Ascending aorta (tissue), 2 donors: ENCODE data around the gene ZBP1. TPM values are rescaled to one million over a fixed set of nuclear protein-coding genes. Genes with fewer than 3 reads are reported as not detected.

Source experiments
- DNase-seq, 2 donors: peaks; one replicate each; pipeline ENCODE4 v3.0.0-alpha.2; 2019; ENCODE audit warnings: low spot score in 2 of 2
- H3K27ac ChIP-seq, 2 donors: fragments of 200-600 bp; sonication (generic); one replicate each; pipeline ENCODE4 v1.5.1; 2016 to 2017; ENCODE audit warnings: mild to moderate bottlenecking in 1 of 2
- H3K27me3 ChIP-seq: fragments of 200-600 bp; sonication (generic); one replicate; pipeline ENCODE4 v1.5.1; 2017
- H3K36me3 ChIP-seq, 2 donors: fragments of 200-600 bp; sonication (generic); one replicate each; pipeline ENCODE4 v1.5.1; 2016
- H3K4me1 ChIP-seq, 2 donors: fragments of 200-600 bp; sonication (generic); one replicate each; pipeline ENCODE4 v1.5.1; 2016 to 2017; ENCODE audit warnings: mild to moderate bottlenecking in 1 of 2
- H3K4me3 ChIP-seq, 2 donors: fragments of 200-600 bp; sonication (generic); one replicate each; pipeline ENCODE4 v1.5.1; 2016 to 2017; ENCODE audit warnings: mild to moderate bottlenecking in 1 of 2
- H3K9me3 ChIP-seq, 2 donors: fragments of 200-600 bp; sonication (generic); one replicate each; pipeline ENCODE4 v1.5.1; 2016
- intact Hi-C: fragments of 100-400 bp; cut with DNase I; formaldehyde crosslinking; loops from one replicate; pipeline ENCODE4 v1.15.1; 2023
- total RNA-seq: library from RNA; depleted of rRNA; stranded (reverse); fragments of >200 nt; gene quantifications from one replicate; pipeline ENCODE4 v1.1.0, GENCODE V29; 2016
- TF ChIP-seq, protein P1 (sequence below), 3 experiments: fragments of 200-600 bp in 2 of 3; fragments of 450-650 bp in 1 of 3; sonication (generic) in 2 of 3; IDR thresholded peaks; one replicate each; pipeline ENCODE4 v1.5.1; 2016 to 2019; ENCODE audit warnings: antibody characterized with exemption in 3 of 3, mild to moderate bottlenecking in 1 of 3, moderate library complexity in 1 of 3

The ZBP1 gene
- total RNA-seq, 1 donor from 2014 or later, result not detected

- Histone ChIP-seq H3K4me3 (no peak overlapping the region), H3K9me3 (no peaks in the 10 kb centered on the region), H3K27ac (no peak overlapping the region), H3K36me3 (no peaks in the 10 kb centered on the region), H3K27me3 (no peaks in the 10 kb centered on the region), H3K4me1 (no peaks in the 10 kb centered on the region)
- intact Hi-C loops, result no loop called here
- DNase-seq, result peak in 1 of 2 donors; percentile 24
- TF ChIP-seq, protein P1, sequence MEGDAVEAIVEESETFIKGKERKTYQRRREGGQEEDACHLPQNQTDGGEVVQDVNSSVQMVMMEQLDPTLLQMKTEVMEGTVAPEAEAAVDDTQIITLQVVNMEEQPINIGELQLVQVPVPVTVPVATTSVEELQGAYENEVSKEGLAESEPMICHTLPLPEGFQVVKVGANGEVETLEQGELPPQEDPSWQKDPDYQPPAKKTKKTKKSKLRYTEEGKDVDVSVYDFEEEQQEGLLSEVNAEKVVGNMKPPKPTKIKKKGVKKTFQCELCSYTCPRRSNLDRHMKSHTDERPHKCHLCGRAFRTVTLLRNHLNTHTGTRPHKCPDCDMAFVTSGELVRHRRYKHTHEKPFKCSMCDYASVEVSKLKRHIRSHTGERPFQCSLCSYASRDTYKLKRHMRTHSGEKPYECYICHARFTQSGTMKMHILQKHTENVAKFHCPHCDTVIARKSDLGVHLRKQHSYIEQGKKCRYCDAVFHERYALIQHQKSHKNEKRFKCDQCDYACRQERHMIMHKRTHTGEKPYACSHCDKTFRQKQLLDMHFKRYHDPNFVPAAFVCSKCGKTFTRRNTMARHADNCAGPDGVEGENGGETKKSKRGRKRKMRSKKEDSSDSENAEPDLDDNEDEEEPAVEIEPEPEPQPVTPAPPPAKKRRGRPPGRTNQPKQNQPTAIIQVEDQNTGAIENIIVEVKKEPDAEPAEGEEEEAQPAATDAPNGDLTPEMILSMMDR (IDR thresholded peaks at IDR 0.05), result no peak
Observed at GRCh38 chr20:57612916-57613315, 7.3 kb downstream of the ZBP1 start.

- H3K27ac ChIP-seq, result no peak overlapping the region
- no peaks in the 10 kb centered on the region for H3K4me1 ChIP-seq
- no peak overlapping the region for H3K4me3 ChIP-seq
- no peaks in the 10 kb centered on the region for H3K27me3 ChIP-seq
- intact Hi-C loops, result no loop called here
- no peaks in the 10 kb centered on the region for H3K9me3 ChIP-seq
- TF ChIP-seq, protein P1 (IDR thresholded peaks at IDR 0.05), result no peak
- no peaks in the 10 kb centered on the region for H3K36me3 ChIP-seq
- DNase-seq, result peak in 1 of 2 donors; percentile 35
Observed at GRCh38 chr20:57612436-57612835, 7.8 kb downstream of the ZBP1 start.

DNA sequence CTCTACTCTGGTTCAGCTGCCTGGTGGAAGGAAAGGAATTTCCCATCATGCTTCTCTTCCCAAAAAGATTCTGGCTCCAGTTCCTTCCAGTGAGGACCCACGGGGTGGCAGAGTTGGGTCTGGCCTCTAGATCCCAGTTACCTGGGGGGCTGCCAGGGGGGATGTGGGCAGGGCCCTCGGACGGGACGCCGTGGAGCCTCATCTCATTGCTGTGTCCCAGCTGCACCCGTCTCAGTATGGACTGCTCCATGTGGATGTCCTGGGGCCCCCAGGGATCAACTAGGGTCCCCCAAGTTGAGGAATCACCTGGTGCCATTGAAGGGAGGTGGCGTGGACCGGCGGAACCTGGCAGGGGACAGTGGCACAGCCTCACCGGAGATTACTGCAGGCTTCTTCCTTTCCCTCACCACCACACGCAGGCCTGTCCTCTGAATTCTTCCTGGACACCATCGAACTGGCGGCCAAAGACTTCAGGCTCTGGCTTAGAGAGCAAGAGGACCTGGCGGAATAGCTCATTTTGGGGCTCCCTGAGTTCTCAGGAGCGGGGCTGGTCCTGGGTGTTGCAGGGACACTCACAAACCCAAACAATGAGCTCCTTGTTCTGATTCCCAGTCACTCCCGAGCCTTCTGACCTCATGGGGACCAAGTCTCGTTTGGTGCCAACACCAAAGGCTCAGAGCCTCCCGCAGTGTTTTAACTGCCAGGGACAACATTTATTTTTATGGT is 8.5 kb downstream of the ZBP1 start:
- Histone ChIP-seq H3K27ac (no peak overlapping the region), H3K4me3 (no peak overlapping the region), H3K4me1 (no peaks in the 10 kb centered on the region), H3K27me3 (no peaks in the 10 kb centered on the region), H3K36me3 (no peaks in the 10 kb centered on the region), H3K9me3 (no peaks in the 10 kb centered on the region)
- intact Hi-C loops, result no loop called here
- peak in 1 of 2 donors; percentile 9 for DNase-seq
- TF ChIP-seq, protein P1 (IDR thresholded peaks at IDR 0.05), result no peak

- Histone ChIP-seq H3K4me1 (no peaks in the 10 kb centered on the region), H3K36me3 (no peaks in the 10 kb centered on the region), H3K27ac (no peak overlapping the region), H3K27me3 (no peaks in the 10 kb centered on the region), H3K4me3 (no peak overlapping the region), H3K9me3 (no peaks in the 10 kb centered on the region)
- TF ChIP-seq, protein P1 (IDR thresholded peaks at IDR 0.05), result no peak
- intact Hi-C loops, result no loop called here
- no peak for DNase-seq
Observed at GRCh38 chr20:57610261-57610952, 9.8 kb downstream of the ZBP1 start.

DNA sequence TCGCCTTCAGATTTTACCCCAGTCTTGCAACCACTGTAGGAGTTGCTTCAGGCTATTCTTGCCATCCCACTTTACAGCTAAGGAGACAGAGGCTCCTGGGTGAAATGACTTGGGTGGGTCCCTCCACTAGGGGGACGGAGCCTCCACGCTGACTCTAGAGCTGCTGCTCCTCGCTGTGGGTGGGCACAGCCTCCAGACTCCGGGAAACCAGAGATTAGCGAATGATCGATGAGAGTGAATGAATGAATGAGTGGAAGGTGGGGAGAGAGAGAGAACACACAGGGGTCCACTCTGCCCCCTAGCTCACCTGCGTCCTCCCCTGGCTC is 10.4 kb downstream of the ZBP1 start:
- no peak overlapping the region for H3K27ac ChIP-seq
- no peaks in the 10 kb centered on the region for H3K36me3 ChIP-seq
- no peaks in the 10 kb centered on the region for H3K27me3 ChIP-seq
- H3K4me1 ChIP-seq, result no peaks in the 10 kb centered on the region
- TF ChIP-seq, protein P1 (IDR thresholded peaks at IDR 0.05), result no peak
- no peak for DNase-seq
- H3K9me3 ChIP-seq, result no peaks in the 10 kb centered on the region
- intact Hi-C loops, result no loop called here
- no peak overlapping the region for H3K4me3 ChIP-seq
